Measurements from ENCODE around the gene PARP9. TPM values are rescaled to one million over a fixed set of nuclear protein-coding genes. Genes with fewer than 3 reads are reported as not detected.

The PARP9 gene
- total and polyA plus RNA-seq, 2 of the 13 experiments (the other 11 are each of a cell fraction or from before 2014, with no cell fraction given) = 6.5 to 10.6 TPM

GRCh38 chr3:122548619-122549018 lies 15.5 kb downstream of the PARP9 start:
- intact Hi-C loops (cut with micrococcal nuclease; ENCODE audit: unreplicated experiment) = no loop called here
- BruUV-seq (replicated peaks) = no TSS peak
- Histone ChIP-seq H3K4me2 (ENCODE audit: low read depth, low read length) (no peak overlapping the region), H3K27ac (ENCODE audit: extremely low read length, insufficient read depth, low read length) (no peak overlapping the region), H3K4me1 (ENCODE audit: insufficient read depth, low read length) (no peaks in the 10 kb centered on the region), H3K9ac (ENCODE audit: insufficient read depth, low read depth, low read length) (no peak overlapping the region), H2AFZ (ENCODE audit: low read length) (no peak overlapping the region), H3K4me3 (replicated peaks in 1 of 3; ENCODE audit: insufficient read depth in 1 of 3, low read depth in 2 of 3, low read length in 3 of 3) (no peak overlapping the region), H3K9me3 (ENCODE audit: low read length) (no peaks in the 10 kb centered on the region), H4K20me1 (ENCODE audit: insufficient read depth, low read length) (no peaks in the 10 kb centered on the region), H3K27me3 (ENCODE audit: control insufficient read depth in 1 of 2, insufficient read depth in 2 of 2, low read length in 2 of 2) (no peaks in the 10 kb centered on the region), H3K36me3 (replicated peaks in 1 of 2; ENCODE audit: control insufficient read depth in 1 of 2, insufficient read depth in 2 of 2, low read length in 2 of 2) (no peaks in the 10 kb centered on the region), H3K79me2 (ENCODE audit: insufficient read depth, low read length) (no peaks in the 10 kb centered on the region)
- TF ChIP-seq NFRKB (IDR thresholded peaks at IDR 0.05) = no peak
- no peak for TF ChIP-seq SALL2 (CRISPR knock-in tag; IDR thresholded peaks at IDR 0.05)
- DNase-seq (ENCODE audit: low spot score) (no peak), FAIRE-seq (no peak), ATAC-seq (no peak)
- in situ Hi-C loops (cut with HindIII; ENCODE audit: extremely low pct_ligation_motif_present, low pct_unique_long_range_greater_than_20kb) = no loop called here
- 89% methylated on average over 1 of the region's 1 CpG for WGBS (ENCODE audit: low lambda C conversion rate)
- CTCF ChIA-PET (ENCODE audit: low intra/inter-chr PET ratio, low total read pairs) = no interaction called here
- POLR2A ChIA-PET = interaction anchor here (1.1 kb wide), 1 partner anchor 132 kb away, joined by 3 read pairs; no protein-coding TSS in a partner anchor

- Histone ChIP-seq H3K4me2 (ENCODE audit: low read depth, low read length) (no peak overlapping the region), H3K79me2 (ENCODE audit: insufficient read depth, low read length) (no peaks in the 10 kb centered on the region), H3K36me3 (replicated peaks in 1 of 2; ENCODE audit: control insufficient read depth in 1 of 2, insufficient read depth in 2 of 2, low read length in 2 of 2) (no peaks in the 10 kb centered on the region), H4K20me1 (ENCODE audit: insufficient read depth, low read length) (no peaks in the 10 kb centered on the region), H3K4me3 (replicated peaks in 1 of 3; ENCODE audit: insufficient read depth in 1 of 3, low read depth in 2 of 3, low read length in 3 of 3) (no peak overlapping the region), H3K27me3 (ENCODE audit: control insufficient read depth in 1 of 2, insufficient read depth in 2 of 2, low read length in 2 of 2) (no peaks in the 10 kb centered on the region), H3K27ac (ENCODE audit: extremely low read length, insufficient read depth, low read length) (no peak overlapping the region), H3K9ac (ENCODE audit: insufficient read depth, low read depth, low read length) (no peak overlapping the region), H3K9me3 (ENCODE audit: low read length) (no peaks in the 10 kb centered on the region), H3K4me1 (ENCODE audit: insufficient read depth, low read length) (no peaks in the 10 kb centered on the region), H2AFZ (ENCODE audit: low read length) (no peak overlapping the region)
- DNase-seq (ENCODE audit: low spot score) (no peak), ATAC-seq (no peak), FAIRE-seq (no peak)
- TF ChIP-seq TGIF2 (CRISPR knock-in tag; IDR thresholded peaks at IDR 0.05) = no peak
- TF ChIP-seq RBM39 (IDR thresholded peaks at IDR 0.05; ENCODE audit: low read depth, low read length, poor library complexity, severe bottlenecking) = no peak
- no peak for TF ChIP-seq DBP (CRISPR knock-in tag; IDR thresholded peaks at IDR 0.05; ENCODE audit: not compliant biosample characterization)
- TF ChIP-seq TMF1 (CRISPR knock-in tag; IDR thresholded peaks at IDR 0.05; ENCODE audit: low read depth) = no peak
- TF ChIP-seq SMAD9 (CRISPR knock-in tag; IDR thresholded peaks at IDR 0.05) = no peak
- TF ChIP-seq ZNF777 (CRISPR knock-in tag; IDR thresholded peaks at IDR 0.05) = no peak
- intact Hi-C loops (cut with micrococcal nuclease; ENCODE audit: unreplicated experiment) (no loop called here), in situ Hi-C loops (cut with HindIII; ENCODE audit: extremely low pct_ligation_motif_present, low pct_unique_long_range_greater_than_20kb) (no loop called here)
- POLR2A ChIA-PET = no interaction called here
- CTCF ChIA-PET (ENCODE audit: low intra/inter-chr PET ratio, low total read pairs) = no interaction called here
- no TSS peak for BruUV-seq (replicated peaks)
- 73% methylated on average over 3 of the region's 3 CpGs for WGBS (ENCODE audit: low lambda C conversion rate)
Observed at GRCh38 chr3:122548076-122548475, 16.0 kb downstream of the PARP9 start.
